HepG2 (cell line): ENCODE measurements around the gene SOAT2. TPM values are rescaled to one million over a fixed set of nuclear protein-coding genes. Genes with fewer than 3 reads are reported as not detected.

Experiments used
- ATF7 ChIP-seq, 2 experiments: fragments of 450-650 bp in 1 of 2; sonication (generic) in 1 of 2; formaldehyde crosslinking in 1 of 2; IDR thresholded peaks; 2 replicates each; pipeline versions ENCODE4 v1.4.0 to v1.6.1; 2016 to 2020; ENCODE audit warnings: antibody characterized with exemption in 1 of 2, mild to moderate bottlenecking in 1 of 2, missing genetic modification reagents in 1 of 2
- CHD4 ChIP-seq: fragments of 200-600 bp; sonication (generic); IDR thresholded peaks from 2 replicates; pipeline ENCODE4 v1.7.0; 2017; ENCODE audit warnings: mild to moderate bottlenecking, low read length, borderline replicate concordance
- DNMT3B ChIP-seq: conservative IDR thresholded peaks from 2 replicates; pipeline ENCODE4 v1.6.1; 2016; ENCODE audit warnings: missing biosample characterization, control low read depth
- ETV6 ChIP-seq: sonication (generic); formaldehyde crosslinking; conservative IDR thresholded peaks from 2 replicates; pipeline ENCODE4 v1.4.0; 2020; ENCODE audit warnings: missing genetic modification reagents
- GABPA ChIP-seq, 2 experiments: IDR thresholded peaks; 2 replicates each; pipeline ENCODE4 v1.6.1; 2011 to 2016; ENCODE audit warnings: low read depth in 2 of 2, low read length in 1 of 2, missing biosample characterization in 1 of 2, missing genetic modification characterization in 1 of 2
- GLI4 ChIP-seq: sonication (generic); formaldehyde crosslinking; IDR thresholded peaks from 2 replicates; pipeline ENCODE4 v1.5.1; 2020; ENCODE audit warnings: missing genetic modification reagents, mild to moderate bottlenecking, moderate library complexity, borderline replicate concordance
- HOXD1 ChIP-seq: sonication (generic); formaldehyde crosslinking; IDR thresholded peaks from 2 replicates; pipeline ENCODE4 v1.5.0; 2020; ENCODE audit warnings: missing genetic modification reagents
- MIXL1 ChIP-seq: IDR thresholded peaks from 2 replicates; pipeline ENCODE4 v1.6.1; 2016
- PRMT3 ChIP-seq: sonication (generic); formaldehyde crosslinking; IDR thresholded peaks from 2 replicates; pipeline ENCODE4 v1.8.1; 2022; ENCODE audit warnings: low read depth, mild to moderate bottlenecking, moderate library complexity, missing genetic modification reagents, borderline replicate concordance
- SIN3A ChIP-seq: IDR thresholded peaks from 2 replicates; pipeline ENCODE4 v1.6.1; 2011; ENCODE audit warnings: low read depth, mild to moderate bottlenecking, control low read depth, low read length, borderline replicate concordance
- SOX13 ChIP-seq, 3 experiments: fragments of 450-650 bp in 1 of 3; sonication (generic) in 1 of 3; formaldehyde crosslinking in 1 of 3; IDR thresholded peaks in 2 of 3; conservative IDR thresholded peaks in 1 of 3; 2 replicates each; pipeline versions ENCODE4 v1.5.0 to v1.6.1; 2016 to 2020; ENCODE audit warnings: antibody characterized with exemption in 1 of 3, mild to moderate bottlenecking in 1 of 3, missing compliant biosample characterization in 1 of 3, missing genetic modification reagents in 1 of 3, moderate library complexity in 1 of 3
- SP4 ChIP-seq: sonication (generic); formaldehyde crosslinking; IDR thresholded peaks from 2 replicates; pipeline ENCODE4 v1.8.1; 2023; ENCODE audit warnings: mild to moderate bottlenecking, missing genetic modification reagents
- YEATS4 ChIP-seq: sonication (generic); formaldehyde crosslinking; IDR thresholded peaks from 2 replicates; pipeline ENCODE4 v1.4.0; 2020; ENCODE audit warnings: missing genetic modification reagents, borderline replicate concordance
- ZFP1 ChIP-seq: IDR thresholded peaks from 2 replicates; pipeline ENCODE4 v1.6.1; 2016
- ZNF556 ChIP-seq: sonication (generic); formaldehyde crosslinking; IDR thresholded peaks from 2 replicates; pipeline ENCODE4 v1.4.0; 2020; ENCODE audit warnings: mild to moderate bottlenecking, missing genetic modification reagents, borderline replicate concordance
- ZNF772 ChIP-seq: sonication (generic); formaldehyde crosslinking; IDR thresholded peaks from 2 replicates; pipeline ENCODE4 v1.5.0; 2020; ENCODE audit warnings: mild to moderate bottlenecking, missing genetic modification reagents
- polyA plus RNA-seq, 8 experiments: library from polyadenylated mRNA; depleted of rRNA in 3 of 8; stranded (reverse) in 7 of 8; unstranded in 1 of 8; fragments of >200 nt; fragmentation: Illumina TruSeq in 4 of 8; extraction: Trizol in 4 of 8; gene quantifications; 2 replicates each; pipeline versions ENCODE4 v1.2.1 to v1.2.3, GENCODE V29; 2011 to 2016; ENCODE audit warnings: low read depth in 4 of 8, missing spikeins in 1 of 8, mixed read lengths in 1 of 8; ENCODE audit not compliant: insufficient read depth in 1 of 8
- total RNA-seq, 5 experiments: library from RNA; depleted of rRNA; stranded (reverse); fragments of >200 nt; fragmentation: Illumina TruSeq; extraction: Trizol; gene quantifications; 2 replicates each; pipeline ENCODE4 v1.2.3, GENCODE V29; 2016; ENCODE audit warnings: low read depth in 1 of 5
- TF ChIP-seq, protein P1 (sequence below), 2 experiments: sonication (generic) in 1 of 2; formaldehyde crosslinking in 1 of 2; IDR thresholded peaks; 2 replicates each; pipeline versions ENCODE4 v1.4.0 to v1.6.1; 2016 to 2020; ENCODE audit warnings: borderline replicate concordance in 1 of 2, low read depth in 1 of 2, mild to moderate bottlenecking in 1 of 2, missing genetic modification reagents in 1 of 2
- TF ChIP-seq, protein P2 (sequence below): sonication (generic); formaldehyde crosslinking; IDR thresholded peaks from 2 replicates; pipeline ENCODE4 v1.5.0; 2020; ENCODE audit warnings: missing genetic modification reagents
- TF ChIP-seq, protein P3 (sequence below): sonication (generic); formaldehyde crosslinking; IDR thresholded peaks from 2 replicates; pipeline ENCODE4 v1.5.0; 2020; ENCODE audit warnings: missing genetic modification reagents
- TF ChIP-seq, protein P4 (sequence below): sonication (generic); formaldehyde crosslinking; IDR thresholded peaks from 2 replicates; pipeline ENCODE4 v1.4.0; 2020; ENCODE audit warnings: missing genetic modification reagents, low read depth, mild to moderate bottlenecking, borderline replicate concordance

Gene SOAT2
- total and polyA plus RNA-seq, 2 of the 13 experiments (the other 11 are each of a cell fraction or from before 2014, with no cell fraction given), result 14.9 to 108 TPM

DNA sequence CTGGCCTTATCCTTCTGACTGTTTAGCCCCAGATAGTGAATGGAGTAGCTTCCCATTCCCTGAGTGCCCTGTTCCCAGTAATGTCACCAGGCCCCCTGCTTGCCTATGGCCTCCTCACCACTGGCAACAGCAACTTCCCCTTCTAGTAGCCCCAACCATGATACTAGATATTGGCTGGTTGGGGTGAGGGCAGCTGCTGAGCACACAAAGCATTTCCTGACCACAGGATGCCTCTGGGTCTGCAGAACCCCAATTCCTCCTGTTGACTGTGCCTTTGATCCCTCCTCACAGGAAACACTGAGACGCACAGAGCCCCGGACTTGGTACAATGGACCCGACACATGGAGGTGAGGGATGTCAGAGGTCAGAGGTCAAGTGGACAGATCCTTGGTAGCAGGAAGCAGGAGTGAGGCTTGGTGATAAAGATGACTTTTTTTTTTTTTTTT is 597 bp downstream of the SOAT2 start (continued):
- TF ChIP-seq, protein P1, sequence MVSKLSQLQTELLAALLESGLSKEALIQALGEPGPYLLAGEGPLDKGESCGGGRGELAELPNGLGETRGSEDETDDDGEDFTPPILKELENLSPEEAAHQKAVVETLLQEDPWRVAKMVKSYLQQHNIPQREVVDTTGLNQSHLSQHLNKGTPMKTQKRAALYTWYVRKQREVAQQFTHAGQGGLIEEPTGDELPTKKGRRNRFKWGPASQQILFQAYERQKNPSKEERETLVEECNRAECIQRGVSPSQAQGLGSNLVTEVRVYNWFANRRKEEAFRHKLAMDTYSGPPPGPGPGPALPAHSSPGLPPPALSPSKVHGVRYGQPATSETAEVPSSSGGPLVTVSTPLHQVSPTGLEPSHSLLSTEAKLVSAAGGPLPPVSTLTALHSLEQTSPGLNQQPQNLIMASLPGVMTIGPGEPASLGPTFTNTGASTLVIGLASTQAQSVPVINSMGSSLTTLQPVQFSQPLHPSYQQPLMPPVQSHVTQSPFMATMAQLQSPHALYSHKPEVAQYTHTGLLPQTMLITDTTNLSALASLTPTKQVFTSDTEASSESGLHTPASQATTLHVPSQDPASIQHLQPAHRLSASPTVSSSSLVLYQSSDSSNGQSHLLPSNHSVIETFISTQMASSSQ (IDR thresholded peaks at IDR 0.05; ENCODE audit: low read depth), result no peak
- TF ChIP-seq, protein P1 (CRISPR knock-in tag; IDR thresholded peaks at IDR 0.05; ENCODE audit: borderline replicate concordance), result peak; percentile 34; the same call in 1 of the 2 replicates
- TF ChIP-seq SP4, result no peak; the same call in 1 of the 2 replicates
- no peak for TF ChIP-seq HOXD1 (CRISPR knock-in tag)
- TF ChIP-seq GABPA (IDR thresholded peaks at IDR 0.05; ENCODE audit: low read depth, low read length), result no peak
- TF ChIP-seq GABPA (CRISPR knock-in tag; IDR thresholded peaks at IDR 0.05; ENCODE audit: low read depth), result peak; percentile 72
- TF ChIP-seq, protein P2, sequence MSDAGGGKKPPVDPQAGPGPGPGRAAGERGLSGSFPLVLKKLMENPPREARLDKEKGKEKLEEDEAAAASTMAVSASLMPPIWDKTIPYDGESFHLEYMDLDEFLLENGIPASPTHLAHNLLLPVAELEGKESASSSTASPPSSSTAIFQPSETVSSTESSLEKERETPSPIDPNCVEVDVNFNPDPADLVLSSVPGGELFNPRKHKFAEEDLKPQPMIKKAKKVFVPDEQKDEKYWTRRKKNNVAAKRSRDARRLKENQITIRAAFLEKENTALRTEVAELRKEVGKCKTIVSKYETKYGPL (CRISPR knock-in tag), result no peak
- no peak for TF ChIP-seq SOX13 (IDR thresholded peaks at IDR 0.05)
- peak in 1 of 2 experiments; percentile 67; a peak in 2 of 4 replicates for TF ChIP-seq SOX13 (CRISPR knock-in tag; conservative IDR thresholded peaks at IDR 0.05 in 1 of 2, IDR thresholded peaks at IDR 0.05 in 1 of 2)
- TF ChIP-seq CHD4, result peak; percentile 68
- TF ChIP-seq, protein P3, sequence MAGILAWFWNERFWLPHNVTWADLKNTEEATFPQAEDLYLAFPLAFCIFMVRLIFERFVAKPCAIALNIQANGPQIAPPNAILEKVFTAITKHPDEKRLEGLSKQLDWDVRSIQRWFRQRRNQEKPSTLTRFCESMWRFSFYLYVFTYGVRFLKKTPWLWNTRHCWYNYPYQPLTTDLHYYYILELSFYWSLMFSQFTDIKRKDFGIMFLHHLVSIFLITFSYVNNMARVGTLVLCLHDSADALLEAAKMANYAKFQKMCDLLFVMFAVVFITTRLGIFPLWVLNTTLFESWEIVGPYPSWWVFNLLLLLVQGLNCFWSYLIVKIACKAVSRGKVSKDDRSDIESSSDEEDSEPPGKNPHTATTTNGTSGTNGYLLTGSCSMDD (CRISPR knock-in tag), result no peak
- TF ChIP-seq MIXL1 (CRISPR knock-in tag), result peak; percentile 23; the same call in 1 of the 2 replicates
- no peak for TF ChIP-seq DNMT3B (CRISPR knock-in tag)
- peak; percentile 53; the same call in 1 of the 2 replicates for TF ChIP-seq SIN3A
- no peak for TF ChIP-seq ZNF556
- no peak for TF ChIP-seq PRMT3 (CRISPR knock-in tag)
- no peak for TF ChIP-seq GLI4 (CRISPR knock-in tag)
- no peak for TF ChIP-seq ZNF772
- TF ChIP-seq, protein P4, sequence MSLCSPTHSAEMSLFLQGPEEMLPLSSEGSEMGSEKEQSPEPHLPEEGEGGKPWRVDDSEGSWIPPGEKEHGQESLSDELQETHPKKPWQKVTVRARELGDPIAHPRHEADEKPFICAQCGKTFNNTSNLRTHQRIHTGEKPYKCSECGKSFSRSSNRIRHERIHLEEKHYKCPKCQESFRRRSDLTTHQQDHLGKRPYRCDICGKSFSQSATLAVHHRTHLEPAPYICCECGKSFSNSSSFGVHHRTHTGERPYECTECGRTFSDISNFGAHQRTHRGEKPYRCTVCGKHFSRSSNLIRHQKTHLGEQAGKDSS (CRISPR knock-in tag), result no peak
- 0 out of 2 replicates have a peak, but pooled peaks have one; percentile 23 for TF ChIP-seq YEATS4 (CRISPR knock-in tag)
- no peak for TF ChIP-seq ETV6 (CRISPR knock-in tag)
- no peak for TF ChIP-seq ZFP1
- no peak for TF ChIP-seq ATF7 (IDR thresholded peaks at IDR 0.05)
- 0 out of 2 replicates have a peak, but pooled peaks have one; percentile 26 for TF ChIP-seq ATF7 (CRISPR knock-in tag; IDR thresholded peaks at IDR 0.05)
